Central memory CD4-positive, alpha-beta T cell (primary cell): ENCODE results near the gene CUTA.
"Not testable (repeated sequence)": the region's sequence is repeated elsewhere in the genome, so short reads cannot be mapped to it uniquely, and the experiment has no call there.

Experiments
- DNase-seq: peaks from one replicate; pipeline ENCODE4 v3.0.0; 2022

Gene CUTA

DNA sequence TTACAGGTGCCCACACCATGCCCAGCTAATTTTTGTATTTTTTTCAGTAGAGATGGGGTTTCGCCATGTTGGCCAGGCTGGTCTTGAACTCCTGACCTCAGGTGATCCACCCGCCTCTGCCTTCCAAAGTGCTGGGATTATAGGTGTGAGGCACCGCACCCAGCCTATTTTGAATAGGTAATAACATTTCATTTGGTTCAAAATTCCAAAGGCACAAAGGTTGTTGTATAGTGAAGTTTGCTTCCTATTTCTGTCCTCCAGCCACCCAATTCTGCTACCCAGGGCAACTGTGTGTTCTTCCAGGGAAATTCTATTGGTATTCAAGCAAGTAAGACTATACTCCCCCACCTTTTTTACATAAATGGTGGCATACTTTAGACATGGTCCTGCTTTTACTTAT, 19.3 kb downstream of the CUTA start:
- not testable (repeated sequence) for DNase-seq

GRCh38 chr6:33397541-33397940, 20.4 kb downstream of the CUTA start:
- DNase-seq: no peak

DNA sequence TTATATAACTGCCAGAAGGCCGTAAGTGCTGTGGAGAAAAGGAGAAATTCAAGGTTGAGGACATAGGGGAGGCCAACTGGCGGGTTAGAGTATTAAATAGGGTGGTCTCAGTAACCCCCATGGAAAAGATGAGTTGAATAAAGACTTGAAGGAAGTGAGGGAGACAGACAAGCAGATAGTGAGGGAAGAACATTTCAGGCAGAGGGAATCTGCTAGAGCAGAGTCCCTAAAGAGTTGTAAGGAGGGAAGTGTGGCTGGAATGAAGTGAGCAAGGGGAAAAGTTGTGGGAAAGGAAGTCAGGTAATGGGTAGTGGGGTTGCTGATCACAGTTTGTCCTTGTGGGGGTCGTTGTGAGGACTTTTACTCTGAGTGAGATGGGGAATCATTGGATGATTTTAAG, 24.9 kb downstream of the CUTA start:
- no peak for DNase-seq

- no peak for DNase-seq
Observed at GRCh38 chr6:33392595-33392948, 25.3 kb downstream of the CUTA start.

- no peak for DNase-seq
Observed at GRCh38 chr6:33391922-33392594, 25.8 kb downstream of the CUTA start.

- DNase-seq: peak; percentile 99
Observed at GRCh38 chr6:33391278-33391921, 26.5 kb downstream of the CUTA start, which contains the start of gene KIFC1. Gene KIFC1, plus strand, starts transcription at chr6:33391823. Its CDS starts 163 bp downstream, at chr6:33391986.

- no peak for DNase-seq
Observed at GRCh38 chr6:33390767-33391277, 27.1 kb downstream of the CUTA start.

DNA sequence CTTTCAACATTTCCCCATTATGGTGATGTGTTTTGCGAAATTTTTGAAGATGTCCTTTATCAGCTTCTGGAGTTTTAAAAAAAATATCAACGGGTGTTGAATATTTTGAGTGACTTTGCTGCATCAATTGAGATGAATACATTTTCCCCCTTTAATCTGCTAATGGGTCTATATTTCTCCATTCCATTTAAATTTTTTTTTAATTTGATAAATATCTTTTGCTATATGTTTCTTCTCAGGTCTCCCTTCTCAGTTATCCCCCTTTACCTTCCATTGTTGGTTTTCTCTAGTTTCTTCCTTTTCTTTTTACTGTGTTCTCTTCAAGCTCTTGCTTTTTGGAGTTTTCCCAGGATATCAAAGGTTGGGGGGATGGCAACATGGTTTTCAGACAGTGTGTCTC, 27.7 kb downstream of the CUTA start:
- no peak for DNase-seq

DNA sequence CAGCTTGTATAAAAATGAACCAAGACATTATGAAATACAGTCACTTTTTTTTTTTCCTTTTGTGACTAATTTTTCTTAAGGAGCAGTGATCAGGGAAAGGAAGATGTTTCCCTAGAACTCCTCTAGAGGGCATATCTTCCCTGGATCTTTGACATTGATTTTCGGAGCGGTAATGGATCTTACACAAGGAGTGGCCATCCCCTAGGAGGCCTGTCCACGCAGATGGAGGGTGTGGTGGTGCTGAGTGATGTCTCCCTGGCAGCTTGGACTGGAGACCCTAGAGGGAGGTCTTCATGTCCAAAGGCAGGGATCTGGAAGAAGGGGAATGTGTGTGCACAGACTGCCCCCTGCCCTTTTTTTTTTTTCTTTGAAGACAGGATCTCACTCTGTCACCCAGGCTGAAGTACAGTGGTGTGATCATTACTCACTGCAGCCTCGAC, 33.3 kb downstream of the CUTA start:
- no peak for DNase-seq

- DNase-seq: no peak
Observed at GRCh38 chr6:33383427-33384185, 34.3 kb downstream of the CUTA start.

- DNase-seq: no peak
Observed at GRCh38 chr6:33380272-33380981, 37.5 kb downstream of the CUTA start.

DNA sequence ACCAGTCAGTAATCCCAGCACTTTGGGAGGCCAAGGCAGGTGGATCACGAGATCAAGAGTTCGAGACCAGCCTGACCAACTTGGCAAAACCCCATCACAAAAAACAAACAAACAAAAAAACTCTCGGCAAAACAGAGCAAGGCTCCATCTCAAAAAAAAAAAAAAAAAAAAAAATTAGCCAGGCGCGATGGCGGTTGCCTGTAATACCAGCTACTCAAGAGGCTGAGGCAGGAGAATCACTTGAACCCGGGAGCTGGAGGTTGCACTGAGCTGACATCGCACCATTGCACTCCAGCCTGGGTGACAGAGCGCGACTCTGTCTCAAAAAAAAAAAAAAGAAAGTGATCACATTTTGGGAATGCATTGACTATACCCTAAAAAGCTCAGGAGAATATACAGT, 38.7 kb downstream of the CUTA start:
- DNase-seq: not testable (repeated sequence)

DNA sequence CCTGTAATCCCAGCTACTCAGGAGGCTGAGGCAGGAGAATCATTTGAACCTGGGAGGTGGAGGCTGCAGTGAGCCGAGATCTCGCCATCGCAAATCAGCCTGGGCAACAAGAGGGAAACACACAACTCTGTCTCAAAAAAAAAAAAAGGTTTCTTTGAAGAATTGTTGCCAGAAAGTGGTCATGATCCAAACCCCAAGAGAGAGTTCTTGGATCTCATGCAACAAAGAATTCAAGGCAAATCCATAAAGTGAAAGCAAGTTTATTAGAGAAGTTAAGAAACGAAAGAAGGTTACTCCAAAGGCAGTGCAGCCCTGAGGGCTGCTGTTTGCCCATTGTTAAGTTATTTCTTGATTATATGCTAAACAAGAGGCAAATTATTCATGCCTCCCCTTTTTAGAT, 40.7 kb downstream of the CUTA start:
- DNase-seq: no peak

DNA sequence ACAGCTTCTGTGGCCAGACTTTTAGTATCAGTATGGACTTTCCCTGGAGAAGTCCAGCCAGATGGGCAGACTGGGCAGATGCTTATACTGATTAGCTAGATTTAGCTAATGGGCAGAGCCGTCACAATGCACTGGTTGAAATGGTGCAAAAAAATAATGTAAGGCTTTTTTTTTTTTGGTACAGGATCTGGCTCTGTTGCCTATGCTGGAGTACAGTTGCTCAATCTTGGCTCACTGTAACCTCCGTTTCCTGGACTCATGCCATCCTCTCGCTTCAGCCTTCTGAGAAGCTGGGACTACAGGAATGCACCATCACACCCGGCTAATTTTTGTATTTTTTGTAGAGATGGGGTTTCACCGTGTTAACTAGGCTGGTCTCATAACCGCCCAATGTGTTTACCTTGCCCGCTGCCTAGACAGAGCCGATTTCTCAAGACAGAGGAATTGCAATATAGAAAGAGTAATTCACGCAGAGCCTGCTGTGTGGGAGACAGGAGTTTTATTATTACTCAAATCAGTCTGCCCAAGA, 42.7 kb downstream of the CUTA start:
- DNase-seq: no peak

- no peak for DNase-seq
Observed at GRCh38 chr6:33373960-33374910, 43.7 kb downstream of the CUTA start.

- no peak for DNase-seq
Observed at GRCh38 chr6:33372526-33373123, 45.3 kb downstream of the CUTA start.

GRCh38 chr6:33371901-33372300, 46.0 kb downstream of the CUTA start:
- not testable (repeated sequence) for DNase-seq

DNA sequence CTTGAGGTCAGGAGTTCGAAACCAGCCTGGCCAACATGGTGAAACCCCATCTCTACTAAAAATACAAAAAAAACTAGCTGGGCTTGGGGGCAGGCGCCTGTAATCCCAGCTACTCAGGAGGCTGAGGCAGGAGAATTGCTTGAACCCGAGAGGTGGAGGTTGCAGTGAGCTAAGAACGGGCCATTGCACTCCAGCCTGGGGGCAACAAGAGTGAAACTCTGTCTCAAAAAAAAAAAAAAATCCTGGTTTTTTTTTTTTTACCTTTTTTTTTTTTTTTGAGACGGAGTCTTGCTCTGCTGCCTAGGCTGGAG, 50.2 kb downstream of the CUTA start:
- DNase-seq: not testable (repeated sequence)

- DNase-seq: no peak
Observed at GRCh38 chr6:33367009-33367714, 50.7 kb downstream of the CUTA start.
